ENCODE data around the gene PRKCB.

DNA sequence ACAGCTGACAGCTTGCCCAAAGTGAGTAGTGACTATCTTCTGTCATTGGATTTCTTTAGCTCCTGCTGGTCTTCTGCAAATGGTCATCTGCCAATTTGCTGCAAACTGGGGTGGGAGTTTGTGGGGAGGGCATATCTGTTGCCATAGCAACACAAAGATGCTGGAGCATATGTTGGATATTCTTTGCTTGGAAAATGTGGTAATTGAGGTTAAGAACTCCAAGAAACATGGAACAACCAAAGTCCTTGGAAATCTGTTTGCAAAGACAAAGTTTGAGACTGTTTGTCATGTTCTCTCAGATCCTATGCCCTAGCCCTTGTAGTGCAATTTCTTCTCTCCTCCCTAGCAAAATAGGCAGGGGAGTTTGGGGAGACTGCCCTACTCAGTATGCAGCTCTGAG, 155.3 kb downstream of the PRKCB start:
- TF ChIP-seq, protein P1, sequence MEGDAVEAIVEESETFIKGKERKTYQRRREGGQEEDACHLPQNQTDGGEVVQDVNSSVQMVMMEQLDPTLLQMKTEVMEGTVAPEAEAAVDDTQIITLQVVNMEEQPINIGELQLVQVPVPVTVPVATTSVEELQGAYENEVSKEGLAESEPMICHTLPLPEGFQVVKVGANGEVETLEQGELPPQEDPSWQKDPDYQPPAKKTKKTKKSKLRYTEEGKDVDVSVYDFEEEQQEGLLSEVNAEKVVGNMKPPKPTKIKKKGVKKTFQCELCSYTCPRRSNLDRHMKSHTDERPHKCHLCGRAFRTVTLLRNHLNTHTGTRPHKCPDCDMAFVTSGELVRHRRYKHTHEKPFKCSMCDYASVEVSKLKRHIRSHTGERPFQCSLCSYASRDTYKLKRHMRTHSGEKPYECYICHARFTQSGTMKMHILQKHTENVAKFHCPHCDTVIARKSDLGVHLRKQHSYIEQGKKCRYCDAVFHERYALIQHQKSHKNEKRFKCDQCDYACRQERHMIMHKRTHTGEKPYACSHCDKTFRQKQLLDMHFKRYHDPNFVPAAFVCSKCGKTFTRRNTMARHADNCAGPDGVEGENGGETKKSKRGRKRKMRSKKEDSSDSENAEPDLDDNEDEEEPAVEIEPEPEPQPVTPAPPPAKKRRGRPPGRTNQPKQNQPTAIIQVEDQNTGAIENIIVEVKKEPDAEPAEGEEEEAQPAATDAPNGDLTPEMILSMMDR (conservative IDR thresholded peaks at IDR 0.05 in 1 of 2, IDR thresholded peaks at IDR 0.05 in 1 of 2; ENCODE audit: extremely low read depth in 1 of 2, insufficient read depth in 1 of 2, low read depth in 1 of 2, low read length in 2 of 2): no peak
- no peak for TF ChIP-seq EZH2 (IDR thresholded peaks at IDR 0.05; ENCODE audit: borderline replicate concordance, low read length)
